ENCODE results near the gene IL3. TPM values are rescaled to one million over a fixed set of nuclear protein-coding genes. Genes with fewer than 3 reads are reported as not detected.

Gene IL3
- total and polyA plus RNA-seq, 2 experiments from 2014 or later, result not detected

DNA sequence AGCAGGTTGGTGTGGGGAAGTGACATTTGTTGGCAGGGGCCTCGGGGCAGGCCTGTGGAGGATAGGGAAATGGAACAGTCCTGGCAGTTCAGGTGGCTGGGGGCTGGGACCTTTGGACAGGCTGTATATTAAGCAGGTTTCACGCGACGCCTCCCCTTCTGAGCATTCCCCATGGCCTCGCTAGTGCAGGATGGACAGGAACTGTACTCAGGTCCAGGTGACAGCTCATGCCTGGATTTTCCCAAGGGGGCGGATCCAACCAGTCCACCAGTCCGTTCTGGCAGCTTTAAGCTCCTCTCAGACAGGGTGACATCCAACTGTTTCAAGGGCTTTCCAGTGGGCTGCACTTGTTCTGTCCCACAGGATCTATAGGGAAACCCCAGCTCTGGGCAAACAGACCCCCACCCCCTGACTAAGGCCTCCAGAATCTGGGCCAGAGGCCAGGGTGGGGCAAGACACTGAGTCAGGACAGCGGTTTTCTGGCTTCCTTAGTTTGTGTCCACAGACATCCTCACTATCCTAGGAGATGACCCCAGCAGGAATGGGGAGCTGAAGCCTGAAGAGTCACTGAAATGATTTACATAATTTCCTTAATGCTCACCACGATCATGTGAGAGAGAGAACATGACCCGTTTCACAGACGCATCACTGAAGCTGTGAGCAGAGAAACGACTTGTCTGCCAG lies 34.1 kb downstream of the IL3 start:
- no peak for ATAC-seq
- TF ChIP-seq, protein P1, sequence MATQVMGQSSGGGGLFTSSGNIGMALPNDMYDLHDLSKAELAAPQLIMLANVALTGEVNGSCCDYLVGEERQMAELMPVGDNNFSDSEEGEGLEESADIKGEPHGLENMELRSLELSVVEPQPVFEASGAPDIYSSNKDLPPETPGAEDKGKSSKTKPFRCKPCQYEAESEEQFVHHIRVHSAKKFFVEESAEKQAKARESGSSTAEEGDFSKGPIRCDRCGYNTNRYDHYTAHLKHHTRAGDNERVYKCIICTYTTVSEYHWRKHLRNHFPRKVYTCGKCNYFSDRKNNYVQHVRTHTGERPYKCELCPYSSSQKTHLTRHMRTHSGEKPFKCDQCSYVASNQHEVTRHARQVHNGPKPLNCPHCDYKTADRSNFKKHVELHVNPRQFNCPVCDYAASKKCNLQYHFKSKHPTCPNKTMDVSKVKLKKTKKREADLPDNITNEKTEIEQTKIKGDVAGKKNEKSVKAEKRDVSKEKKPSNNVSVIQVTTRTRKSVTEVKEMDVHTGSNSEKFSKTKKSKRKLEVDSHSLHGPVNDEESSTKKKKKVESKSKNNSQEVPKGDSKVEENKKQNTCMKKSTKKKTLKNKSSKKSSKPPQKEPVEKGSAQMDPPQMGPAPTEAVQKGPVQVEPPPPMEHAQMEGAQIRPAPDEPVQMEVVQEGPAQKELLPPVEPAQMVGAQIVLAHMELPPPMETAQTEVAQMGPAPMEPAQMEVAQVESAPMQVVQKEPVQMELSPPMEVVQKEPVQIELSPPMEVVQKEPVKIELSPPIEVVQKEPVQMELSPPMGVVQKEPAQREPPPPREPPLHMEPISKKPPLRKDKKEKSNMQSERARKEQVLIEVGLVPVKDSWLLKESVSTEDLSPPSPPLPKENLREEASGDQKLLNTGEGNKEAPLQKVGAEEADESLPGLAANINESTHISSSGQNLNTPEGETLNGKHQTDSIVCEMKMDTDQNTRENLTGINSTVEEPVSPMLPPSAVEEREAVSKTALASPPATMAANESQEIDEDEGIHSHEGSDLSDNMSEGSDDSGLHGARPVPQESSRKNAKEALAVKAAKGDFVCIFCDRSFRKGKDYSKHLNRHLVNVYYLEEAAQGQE (IDR thresholded peaks at IDR 0.05; ENCODE audit: unreplicated experiment), result no peak
- TF ChIP-seq EZH2 (IDR thresholded peaks at IDR 0.05; ENCODE audit: low read depth, unreplicated experiment), result no peak
- no peak overlapping the region for H3K4me3 ChIP-seq

DNA sequence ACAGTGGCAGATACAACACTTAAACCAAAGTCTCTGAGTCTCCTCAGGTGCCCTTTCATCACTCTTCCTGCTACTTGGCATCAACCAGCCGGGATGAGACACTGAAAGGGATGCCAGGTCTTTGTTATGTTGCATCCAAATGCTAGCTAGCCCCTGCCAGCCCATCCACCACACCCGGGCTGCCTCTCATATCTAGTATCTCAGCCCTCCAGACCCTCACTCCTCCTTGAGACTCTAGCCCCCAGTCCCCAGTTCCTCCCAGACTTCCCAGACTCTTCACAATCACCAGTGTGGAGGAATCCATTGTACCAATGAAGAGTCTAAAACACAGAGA lies 34.6 kb downstream of the IL3 start:
- no peak overlapping the region for H3K4me3 ChIP-seq
- no peaks in the 10 kb centered on the region for H3K4me1 ChIP-seq (ENCODE audit: insufficient read depth)
- H3K27me3 Mint-ChIP-seq (ENCODE audit: insufficient read depth, low read depth, poor library complexity), result peaks cover 1% of the 10 kb centered on the region
- no peak overlapping the region for H3K4me2 ChIP-seq
- no peak overlapping the region for H3K27ac ChIP-seq (ENCODE audit: low read depth)
- no peak overlapping the region for H3K27ac Mint-ChIP-seq
- no peaks in the 10 kb centered on the region for H3K27me3 ChIP-seq (ENCODE audit: insufficient read depth)
- no peak overlapping the region for H3K4me3 Mint-ChIP-seq
- ATAC-seq (no peak), DNase-seq (ENCODE audit: low spot score) (no peak)
- no peaks in the 10 kb centered on the region; the same call in 1 of the 2 replicates for H3K9me2 ChIP-seq (ENCODE audit: insufficient read depth)
- H2AFZ ChIP-seq, result no peak overlapping the region
- H4K20me1 ChIP-seq (replicated peaks; ENCODE audit: insufficient read depth), result no peaks in the 10 kb centered on the region
- no peaks in the 10 kb centered on the region for H3F3A ChIP-seq (replicated peaks; ENCODE audit: low read depth)
- H3K36me3 Mint-ChIP-seq (ENCODE audit: low read depth), result no peaks in the 10 kb centered on the region
- no peaks in the 10 kb centered on the region for H3K36me3 ChIP-seq (ENCODE audit: insufficient read depth)
- H3K4me1 Mint-ChIP-seq, result no peaks in the 10 kb centered on the region; the same call in 2 of the 3 replicates
- H3K9me3 Mint-ChIP-seq, result no peaks in the 10 kb centered on the region
- H3K79me2 ChIP-seq (replicated peaks; ENCODE audit: insufficient read depth), result no peaks in the 10 kb centered on the region
- TF ChIP-seq EZH2phosphoT487 (IDR thresholded peaks at IDR 0.05; ENCODE audit: unreplicated experiment) (no peak), CREB1 (CRISPR knock-in tag; IDR thresholded peaks at IDR 0.05; ENCODE audit: low read depth) (no peak), ZNF331 (CRISPR knock-in tag; IDR thresholded peaks at IDR 0.05; ENCODE audit: low read depth) (no peak), ZNF114 (CRISPR knock-in tag; IDR thresholded peaks at IDR 0.05) (no peak)
- TF ChIP-seq, protein P2, sequence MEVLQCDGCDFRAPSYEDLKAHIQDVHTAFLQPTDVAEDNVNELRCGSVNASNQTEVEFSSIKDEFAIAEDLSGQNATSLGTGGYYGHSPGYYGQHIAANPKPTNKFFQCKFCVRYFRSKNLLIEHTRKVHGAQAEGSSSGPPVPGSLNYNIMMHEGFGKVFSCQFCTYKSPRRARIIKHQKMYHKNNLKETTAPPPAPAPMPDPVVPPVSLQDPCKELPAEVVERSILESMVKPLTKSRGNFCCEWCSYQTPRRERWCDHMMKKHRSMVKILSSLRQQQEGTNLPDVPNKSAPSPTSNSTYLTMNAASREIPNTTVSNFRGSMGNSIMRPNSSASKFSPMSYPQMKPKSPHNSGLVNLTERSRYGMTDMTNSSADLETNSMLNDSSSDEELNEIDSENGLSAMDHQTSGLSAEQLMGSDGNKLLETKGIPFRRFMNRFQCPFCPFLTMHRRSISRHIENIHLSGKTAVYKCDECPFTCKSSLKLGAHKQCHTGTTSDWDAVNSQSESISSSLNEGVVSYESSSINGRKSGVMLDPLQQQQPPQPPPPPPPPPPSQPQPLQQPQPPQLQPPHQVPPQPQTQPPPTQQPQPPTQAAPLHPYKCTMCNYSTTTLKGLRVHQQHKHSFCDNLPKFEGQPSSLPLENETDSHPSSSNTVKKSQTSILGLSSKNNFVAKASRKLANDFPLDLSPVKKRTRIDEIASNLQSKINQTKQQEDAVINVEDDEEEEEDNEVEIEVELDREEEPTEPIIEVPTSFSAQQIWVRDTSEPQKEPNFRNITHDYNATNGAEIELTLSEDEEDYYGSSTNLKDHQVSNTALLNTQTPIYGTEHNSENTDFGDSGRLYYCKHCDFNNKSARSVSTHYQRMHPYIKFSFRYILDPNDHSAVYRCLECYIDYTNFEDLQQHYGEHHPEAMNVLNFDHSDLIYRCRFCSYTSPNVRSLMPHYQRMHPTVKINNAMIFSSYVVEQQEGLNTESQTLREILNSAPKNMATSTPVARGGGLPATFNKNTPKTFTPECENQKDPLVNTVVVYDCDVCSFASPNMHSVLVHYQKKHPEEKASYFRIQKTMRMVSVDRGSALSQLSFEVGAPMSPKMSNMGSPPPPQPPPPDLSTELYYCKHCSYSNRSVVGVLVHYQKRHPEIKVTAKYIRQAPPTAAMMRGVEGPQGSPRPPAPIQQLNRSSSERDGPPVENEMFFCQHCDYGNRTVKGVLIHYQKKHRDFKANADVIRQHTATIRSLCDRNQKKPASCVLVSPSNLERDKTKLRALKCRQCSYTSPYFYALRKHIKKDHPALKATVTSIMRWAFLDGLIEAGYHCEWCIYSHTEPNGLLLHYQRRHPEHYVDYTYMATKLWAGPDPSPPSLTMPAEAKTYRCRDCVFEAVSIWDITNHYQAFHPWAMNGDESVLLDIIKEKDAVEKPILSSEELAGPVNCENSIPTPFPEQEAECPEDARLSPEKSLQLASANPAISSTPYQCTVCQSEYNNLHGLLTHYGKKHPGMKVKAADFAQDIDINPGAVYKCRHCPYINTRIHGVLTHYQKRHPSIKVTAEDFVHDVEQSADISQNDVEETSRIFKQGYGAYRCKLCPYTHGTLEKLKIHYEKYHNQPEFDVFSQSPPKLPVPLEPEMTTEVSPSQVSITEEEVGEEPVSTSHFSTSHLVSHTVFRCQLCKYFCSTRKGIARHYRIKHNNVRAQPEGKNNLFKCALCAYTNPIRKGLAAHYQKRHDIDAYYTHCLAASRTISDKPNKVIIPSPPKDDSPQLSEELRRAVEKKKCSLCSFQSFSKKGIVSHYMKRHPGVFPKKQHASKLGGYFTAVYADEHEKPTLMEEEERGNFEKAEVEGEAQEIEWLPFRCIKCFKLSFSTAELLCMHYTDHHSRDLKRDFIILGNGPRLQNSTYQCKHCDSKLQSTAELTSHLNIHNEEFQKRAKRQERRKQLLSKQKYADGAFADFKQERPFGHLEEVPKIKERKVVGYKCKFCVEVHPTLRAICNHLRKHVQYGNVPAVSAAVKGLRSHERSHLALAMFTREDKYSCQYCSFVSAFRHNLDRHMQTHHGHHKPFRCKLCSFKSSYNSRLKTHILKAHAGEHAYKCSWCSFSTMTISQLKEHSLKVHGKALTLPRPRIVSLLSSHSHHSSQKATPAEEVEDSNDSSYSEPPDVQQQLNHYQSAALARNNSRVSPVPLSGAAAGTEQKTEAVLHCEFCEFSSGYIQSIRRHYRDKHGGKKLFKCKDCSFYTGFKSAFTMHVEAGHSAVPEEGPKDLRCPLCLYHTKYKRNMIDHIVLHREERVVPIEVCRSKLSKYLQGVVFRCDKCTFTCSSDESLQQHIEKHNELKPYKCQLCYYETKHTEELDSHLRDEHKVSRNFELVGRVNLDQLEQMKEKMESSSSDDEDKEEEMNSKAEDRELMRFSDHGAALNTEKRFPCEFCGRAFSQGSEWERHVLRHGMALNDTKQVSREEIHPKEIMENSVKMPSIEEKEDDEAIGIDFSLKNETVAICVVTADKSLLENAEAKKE (CRISPR knock-in tag; IDR thresholded peaks at IDR 0.05), result no peak
- TF ChIP-seq, protein P1 (IDR thresholded peaks at IDR 0.05; ENCODE audit: unreplicated experiment), result no peak

More for the DNA sequence above, 34.1 kb downstream of the IL3 start:
- Mint-ChIP-seq H3K36me3 (ENCODE audit: low read depth) (no peaks in the 10 kb centered on the region), H3K4me1 (no peaks in the 10 kb centered on the region; the same call in 2 of the 3 replicates), H3K27ac (no peak overlapping the region), H3K4me3 (no peak overlapping the region), H3K27me3 (ENCODE audit: insufficient read depth, low read depth, poor library complexity) (peaks cover 1% of the 10 kb centered on the region), H3K9me3 (no peaks in the 10 kb centered on the region)
- H2AFZ ChIP-seq, result no peak overlapping the region
- DNase-seq (ENCODE audit: low spot score), result no peak
- no peaks in the 10 kb centered on the region for H3K27me3 ChIP-seq (ENCODE audit: insufficient read depth)
- H4K20me1 ChIP-seq (replicated peaks; ENCODE audit: insufficient read depth), result no peaks in the 10 kb centered on the region
- H3K4me2 ChIP-seq, result no peak overlapping the region
- no peaks in the 10 kb centered on the region for H3F3A ChIP-seq (replicated peaks; ENCODE audit: low read depth)
- no peaks in the 10 kb centered on the region for H3K79me2 ChIP-seq (replicated peaks; ENCODE audit: insufficient read depth)
- H3K36me3 ChIP-seq (ENCODE audit: insufficient read depth), result no peaks in the 10 kb centered on the region
- H3K4me1 ChIP-seq (ENCODE audit: insufficient read depth), result no peaks in the 10 kb centered on the region
- no peak overlapping the region for H3K27ac ChIP-seq (ENCODE audit: low read depth)
- no peaks in the 10 kb centered on the region; the same call in 1 of the 2 replicates for H3K9me2 ChIP-seq (ENCODE audit: insufficient read depth)

Data from GM23338 (cell line).